HG03571 (cell line): ENCODE measurements around the gene ZNF668.

Experiments used
- ATAC-seq: cut with Tn5 transposase; IDR thresholded peaks from one replicate; pipeline ENCODE4 v1.9.1; 2021; ENCODE audit not compliant: unreplicated experiment

ZNF668 gene

GRCh38 chr16:31073970-31074813, at the start of gene ZNF668, which contains the start of gene ZNF646:
Gene ZNF668, minus strand, starts transcription at chr16:31074240. Its CDS starts 9,781 bp downstream, at chr16:31064459.
Gene ZNF646, plus strand, starts transcription at chr16:31074422. Its CDS starts 1,903 bp downstream, at chr16:31076325.
- peak; percentile 63 for ATAC-seq

- no peak for ATAC-seq
Measured at GRCh38 chr16:31120129-31120528, 46.1 kb upstream of the ZNF668 start.

GRCh38 chr16:31118223-31119155, 44.4 kb upstream of the ZNF668 start:
- no peak for ATAC-seq

GRCh38 chr16:31117384-31118222, 43.6 kb upstream of the ZNF668 start, which contains the start of gene KAT8:
Gene KAT8, plus strand, starts transcription at chr16:31117664. Its CDS starts 18 bp downstream, at chr16:31117682.
- ATAC-seq: peak; percentile 81

GRCh38 chr16:31114468-31114867, 40.4 kb upstream of the ZNF668 start:
- no peak for ATAC-seq

- no peak for ATAC-seq
Measured at GRCh38 chr16:31113121-31114120, 39.4 kb upstream of the ZNF668 start.

GRCh38 chr16:31112711-31113110, 38.7 kb upstream of the ZNF668 start:
- ATAC-seq: no peak

GRCh38 chr16:31111881-31112466, 37.9 kb upstream of the ZNF668 start:
- ATAC-seq: no peak

GRCh38 chr16:31110106-31111034, 36.3 kb upstream of the ZNF668 start:
- ATAC-seq: no peak

- ATAC-seq: no peak
Measured at GRCh38 chr16:31109622-31110021, 35.6 kb upstream of the ZNF668 start.

- ATAC-seq: no peak
Measured at GRCh38 chr16:31108794-31109558, 34.9 kb upstream of the ZNF668 start.

- peak; percentile 76 for ATAC-seq
Measured at GRCh38 chr16:31108035-31108793, 34.2 kb upstream of the ZNF668 start, which contains the start of gene BCKDK. Gene BCKDK, plus strand, starts transcription at chr16:31108386. Its CDS starts 838 bp downstream, at chr16:31109224.

- peak; percentile 38 for ATAC-seq
Measured at GRCh38 chr16:31107465-31107867, 33.4 kb upstream of the ZNF668 start.

GRCh38 chr16:31106509-31107464, 32.7 kb upstream of the ZNF668 start:
- no peak for ATAC-seq

- no peak for ATAC-seq
Measured at GRCh38 chr16:31105677-31106213, 31.7 kb upstream of the ZNF668 start.
